Measurements from ENCODE around the gene CLRN3. TPM values are rescaled to one million over a fixed set of nuclear protein-coding genes. Genes with fewer than 3 reads are reported as not detected.

The CLRN3 gene
- total and polyA plus RNA-seq, 9 of the 15 experiments (the other 6 are each of a cell fraction or from before 2014, with no cell fraction given): not detected

GRCh38 chr10:127874671-127875448 lies 17.9 kb downstream of the CLRN3 start:
- H3K4me3 ChIP-seq: no peak overlapping the region
- H3K27me3 ChIP-seq (ENCODE audit: control insufficient read depth in 2 of 2, insufficient read depth in 2 of 2, low read length in 2 of 2): peaks cover 0 to 13% of the 10 kb centered on the region in 2 experiments; a peak in 2 of 5 replicates
- H3K9me3 ChIP-seq (replicated peaks; ENCODE audit: control insufficient read depth, insufficient read depth, low read depth, low read length): no peaks in the 10 kb centered on the region
- no peak overlapping the region for H3K9ac ChIP-seq (ENCODE audit: insufficient read depth in 1 of 2, low read depth in 2 of 2, low read length in 2 of 2)
- no peaks in the 10 kb centered on the region for H3K36me3 ChIP-seq (ENCODE audit: control insufficient read depth, insufficient read depth, low read length)
- FAIRE-seq (no peak), DNase-seq (ENCODE audit: extremely low read depth in 1 of 4, low spot score in 3 of 4) (no peak), ATAC-seq (no peak)
- no peaks in the 10 kb centered on the region for H4K20me1 ChIP-seq (replicated peaks; ENCODE audit: control insufficient read depth, insufficient read depth, low read length)
- no peak overlapping the region for H3K4me2 ChIP-seq (ENCODE audit: insufficient read depth, low read length)
- no TSS peak for BruUV-seq (replicated peaks)
- intact Hi-C loops (cut with micrococcal nuclease) (no loop called here), in situ Hi-C loops (cut with MboI) (no loop called here)
- H3K27ac ChIP-seq (ENCODE audit: extremely low read depth, low read depth, low read length): no peak overlapping the region
- CTCF ChIA-PET (ENCODE audit: low intra/inter-chr PET ratio): no interaction called here
- no peaks in the 10 kb centered on the region for H3K9me1 ChIP-seq (ENCODE audit: control insufficient read depth, insufficient read depth, low read length)
- TF ChIP-seq ZFP30 (CRISPR knock-in tag; IDR thresholded peaks at IDR 0.05; ENCODE audit: borderline replicate concordance) (no peak), RBM25 (IDR thresholded peaks at IDR 0.05; ENCODE audit: low read depth, low read length, severe bottlenecking) (peak; percentile 5)
- 0% methylated on average over 8 of the region's 11 CpGs for WGBS (ENCODE audit: insufficient coverage, low coverage, missing lambda C conversion rate)
- no peaks in the 10 kb centered on the region for H3K79me2 ChIP-seq (ENCODE audit: control insufficient read depth, insufficient read depth, low read length)
- H3K4me1 ChIP-seq (replicated peaks in 1 of 2; ENCODE audit: control insufficient read depth in 2 of 2, insufficient read depth in 2 of 2, low read length in 2 of 2): no peaks in the 10 kb centered on the region
- POLR2A ChIA-PET: interaction anchor here (0.7 kb wide), 1 partner anchor 589 kb away, joined by 3 read pairs; no protein-coding TSS in a partner anchor
- H2AFZ ChIP-seq (ENCODE audit: low read depth, low read length): no peak overlapping the region

GRCh38 chr10:127873901-127874470 lies 18.8 kb downstream of the CLRN3 start:
- H4K20me1 ChIP-seq (replicated peaks; ENCODE audit: control insufficient read depth, insufficient read depth, low read length): no peaks in the 10 kb centered on the region
- TF ChIP-seq PYGO2 (tag; IDR thresholded peaks at IDR 0.05): no peak
- TF ChIP-seq ZNF740 (CRISPR knock-in tag; IDR thresholded peaks at IDR 0.05): no peak
- TF ChIP-seq ZNF740 (tag; IDR thresholded peaks at IDR 0.05): no peak
- BruUV-seq (replicated peaks): no TSS peak
- in situ Hi-C loops (cut with MboI): no loop called here
- H3K4me1 ChIP-seq (replicated peaks in 1 of 2; ENCODE audit: control insufficient read depth in 2 of 2, insufficient read depth in 2 of 2, low read length in 2 of 2): no peaks in the 10 kb centered on the region
- ChIA-PET CTCF (ENCODE audit: low intra/inter-chr PET ratio) (no interaction called here), POLR2A (no interaction called here)
- H3K36me3 ChIP-seq (ENCODE audit: control insufficient read depth, insufficient read depth, low read length): no peaks in the 10 kb centered on the region
- no peaks in the 10 kb centered on the region for H3K9me1 ChIP-seq (ENCODE audit: control insufficient read depth, insufficient read depth, low read length)
- FAIRE-seq (no peak), ATAC-seq (no peak), DNase-seq (ENCODE audit: extremely low read depth in 1 of 4, low spot score in 3 of 4) (no peak)
- peaks cover 0 to 13% of the 10 kb centered on the region in 2 experiments; a peak in 2 of 5 replicates for H3K27me3 ChIP-seq (ENCODE audit: control insufficient read depth in 2 of 2, insufficient read depth in 2 of 2, low read length in 2 of 2)
- no peak overlapping the region for H3K4me2 ChIP-seq (ENCODE audit: insufficient read depth, low read length)
- no peak overlapping the region for H3K4me3 ChIP-seq
- H3K9ac ChIP-seq (ENCODE audit: insufficient read depth in 1 of 2, low read depth in 2 of 2, low read length in 2 of 2): no peak overlapping the region
- H3K27ac ChIP-seq (ENCODE audit: extremely low read depth, low read depth, low read length): no peak overlapping the region
- H2AFZ ChIP-seq (ENCODE audit: low read depth, low read length): no peak overlapping the region
- intact Hi-C loops (cut with micrococcal nuclease): no loop called here
- no peaks in the 10 kb centered on the region for H3K9me3 ChIP-seq (replicated peaks; ENCODE audit: control insufficient read depth, insufficient read depth, low read depth, low read length)
- H3K79me2 ChIP-seq (ENCODE audit: control insufficient read depth, insufficient read depth, low read length): no peaks in the 10 kb centered on the region
- WGBS (ENCODE audit: insufficient coverage, low coverage, missing lambda C conversion rate): 0% methylated on average over 9 of the region's 11 CpGs
